Cardiac fibroblast (primary cell): ENCODE measurements around the gene IL27RA.
A peak's percentile ranks its signal among the peaks of the same experiment; 100 is the strongest.
"Not testable (repeated sequence)": the region's sequence is repeated elsewhere in the genome, so short reads cannot be mapped to it uniquely, and the experiment has no call there.

Experiments used
- DNase-seq, 2 donors: peaks; one replicate each; pipeline versions ENCODE4 v3.0.0 to v3.0.0-alpha.2; 2010; ENCODE audit warnings: low read depth in 2 of 2
- H3K4me3 ChIP-seq, 2 donors: replicated peaks in 1 of 2; 1 replicate in 1 of 2; 2 replicates in 1 of 2; pipeline ENCODE4 v1.5.1; 2011; ENCODE audit warnings: low read depth in 2 of 2, low read length in 2 of 2, mild to moderate bottlenecking in 2 of 2, moderate library complexity in 1 of 2
- CTCF ChIP-seq: IDR thresholded peaks from one replicate; pipeline ENCODE4 v1.5.1; 2011; ENCODE audit warnings: low read depth, mild to moderate bottlenecking, low read length, inconsistent platforms

IL27RA gene

GRCh38 chr19:14006085-14006765 is 25.3 kb upstream of the IL27RA start, which contains the start of gene RFX1:
Gene RFX1, minus strand, starts transcription at chr19:14006320. Its CDS starts 12,477 bp downstream, at chr19:13993843.
- H3K4me3 ChIP-seq = peak within 1 kb of the TSS; percentile 70 to 73
- TF ChIP-seq CTCF = no peak
- peak; percentile 100 for DNase-seq

GRCh38 chr19:14006766-14007562 is 24.6 kb upstream of the IL27RA start:
- DNase-seq = no peak
- peak overlapping the region; percentile 70 to 73 for H3K4me3 ChIP-seq

GRCh38 chr19:14012378-14012915 is 19.1 kb upstream of the IL27RA start:
- no peak for TF ChIP-seq CTCF
- H3K4me3 ChIP-seq = no peak overlapping the region
- DNase-seq = no peak

More at GRCh38 chr19:14006766-14007562, 24.6 kb upstream of the IL27RA start:
- TF ChIP-seq CTCF = no peak

GRCh38 chr19:14015524-14016035 is 16.0 kb upstream of the IL27RA start:
- DNase-seq = no peak
- TF ChIP-seq CTCF = no peak
- no peak overlapping the region for H3K4me3 ChIP-seq

- no peak overlapping the region for H3K4me3 ChIP-seq
- no peak for DNase-seq
Measured at GRCh38 chr19:14019100-14019499, 12.5 kb upstream of the IL27RA start.

GRCh38 chr19:14019739-14020138 is 11.8 kb upstream of the IL27RA start:
- not testable (repeated sequence) for H3K4me3 ChIP-seq, DNase-seq

More at GRCh38 chr19:14019100-14019499, 12.5 kb upstream of the IL27RA start:
- no peak for TF ChIP-seq CTCF

- no peak overlapping the region for H3K4me3 ChIP-seq
- peak in 1 of 2 donors; percentile 15 for DNase-seq
- TF ChIP-seq CTCF = no peak
Measured at GRCh38 chr19:14021474-14021873, 10.1 kb upstream of the IL27RA start.
